ENCODE data around the gene SLC16A10.

The SLC16A10 gene

GRCh38 chr6:111276736-111277135, 189.4 kb downstream of the SLC16A10 start:
- Histone ChIP-seq H3K4me3 (ENCODE audit: low read depth in 1 of 2, low read length in 1 of 2) (no peak overlapping the region), H3K4me1 (ENCODE audit: control insufficient read depth in 1 of 2, insufficient read depth in 1 of 2, low read depth in 1 of 2, low read length in 1 of 2) (peaks cover 0 to 4% of the 10 kb centered on the region in 2 experiments), H3K27me3 (no peaks in the 10 kb centered on the region), H3K36me3 (peaks cover 34% of the 10 kb centered on the region), H3K9me3 (no peaks in the 10 kb centered on the region), H3K27ac (no peak overlapping the region)
- TF ChIP-seq, protein P1, sequence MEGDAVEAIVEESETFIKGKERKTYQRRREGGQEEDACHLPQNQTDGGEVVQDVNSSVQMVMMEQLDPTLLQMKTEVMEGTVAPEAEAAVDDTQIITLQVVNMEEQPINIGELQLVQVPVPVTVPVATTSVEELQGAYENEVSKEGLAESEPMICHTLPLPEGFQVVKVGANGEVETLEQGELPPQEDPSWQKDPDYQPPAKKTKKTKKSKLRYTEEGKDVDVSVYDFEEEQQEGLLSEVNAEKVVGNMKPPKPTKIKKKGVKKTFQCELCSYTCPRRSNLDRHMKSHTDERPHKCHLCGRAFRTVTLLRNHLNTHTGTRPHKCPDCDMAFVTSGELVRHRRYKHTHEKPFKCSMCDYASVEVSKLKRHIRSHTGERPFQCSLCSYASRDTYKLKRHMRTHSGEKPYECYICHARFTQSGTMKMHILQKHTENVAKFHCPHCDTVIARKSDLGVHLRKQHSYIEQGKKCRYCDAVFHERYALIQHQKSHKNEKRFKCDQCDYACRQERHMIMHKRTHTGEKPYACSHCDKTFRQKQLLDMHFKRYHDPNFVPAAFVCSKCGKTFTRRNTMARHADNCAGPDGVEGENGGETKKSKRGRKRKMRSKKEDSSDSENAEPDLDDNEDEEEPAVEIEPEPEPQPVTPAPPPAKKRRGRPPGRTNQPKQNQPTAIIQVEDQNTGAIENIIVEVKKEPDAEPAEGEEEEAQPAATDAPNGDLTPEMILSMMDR (IDR thresholded peaks at IDR 0.05), result no peak

- TF ChIP-seq, protein P1 (IDR thresholded peaks at IDR 0.05), result no peak
- H3K36me3 ChIP-seq, result peaks cover 34% of the 10 kb centered on the region
- no peak overlapping the region for H3K4me3 ChIP-seq (ENCODE audit: low read depth in 1 of 2, low read length in 1 of 2)
- H3K27me3 ChIP-seq, result no peaks in the 10 kb centered on the region
- peaks cover 0 to 4% of the 10 kb centered on the region in 2 experiments for H3K4me1 ChIP-seq (ENCODE audit: control insufficient read depth in 1 of 2, insufficient read depth in 1 of 2, low read depth in 1 of 2, low read length in 1 of 2)
- no peak overlapping the region for H3K27ac ChIP-seq
- H3K9me3 ChIP-seq, result no peaks in the 10 kb centered on the region
These were observed 190.5 kb downstream of the SLC16A10 start for GRCh38 chr6:111277819-111278218.

GRCh38 chr6:111278731-111279130, 191.4 kb downstream of the SLC16A10 start:
- H3K4me3 ChIP-seq (ENCODE audit: low read depth in 1 of 2, low read length in 1 of 2), result no peak overlapping the region
- H3K27me3 ChIP-seq, result no peaks in the 10 kb centered on the region
- H3K9me3 ChIP-seq, result no peaks in the 10 kb centered on the region
- peaks cover 0 to 4% of the 10 kb centered on the region in 2 experiments for H3K4me1 ChIP-seq (ENCODE audit: control insufficient read depth in 1 of 2, insufficient read depth in 1 of 2, low read depth in 1 of 2, low read length in 1 of 2)
- H3K36me3 ChIP-seq, result peaks cover 34% of the 10 kb centered on the region
- TF ChIP-seq, protein P1 (IDR thresholded peaks at IDR 0.05), result no peak
- no peak overlapping the region for H3K27ac ChIP-seq

- Histone ChIP-seq H3K36me3 (peaks cover 29% of the 10 kb centered on the region), H3K4me3 (ENCODE audit: low read depth in 1 of 2, low read length in 1 of 2) (no peak overlapping the region), H3K27me3 (no peaks in the 10 kb centered on the region), H3K4me1 (ENCODE audit: control insufficient read depth in 1 of 2, insufficient read depth in 1 of 2, low read depth in 1 of 2, low read length in 1 of 2) (peaks cover 0 to 4% of the 10 kb centered on the region in 2 experiments), H3K9me3 (no peaks in the 10 kb centered on the region), H3K27ac (no peak overlapping the region)
- TF ChIP-seq, protein P1 (IDR thresholded peaks at IDR 0.05), result no peak
These were observed 193.2 kb downstream of the SLC16A10 start for GRCh38 chr6:111280445-111280955.
